Fibroblast of lung (primary cell): ENCODE data around the gene MFN1. TPM values are rescaled to one million over a fixed set of nuclear protein-coding genes. Genes with fewer than 3 reads are reported as not detected.
A peak's percentile ranks its signal among the peaks of the same experiment; 100 is the strongest.

Source experiments
- DNase-seq, 2 donors: peaks; one replicate each; pipeline versions ENCODE4 v3.0.0 to v3.0.0-alpha.2; 2010; ENCODE audit warnings: low read depth in 2 of 2
- H2AFZ ChIP-seq: 2 replicates; pipeline ENCODE4 v1.5.1; 2012; ENCODE audit warnings: low read length, control low read depth, inconsistent platforms
- H3K27ac ChIP-seq: 2 replicates; pipeline ENCODE4 v1.5.1; 2011; ENCODE audit warnings: low read length, control low read depth; ENCODE audit not compliant: insufficient read depth
- H3K27me3 ChIP-seq: 2 replicates; pipeline ENCODE4 v1.5.1; 2011; ENCODE audit warnings: mild to moderate bottlenecking, low read length; ENCODE audit not compliant: control insufficient read depth, insufficient read depth
- H3K36me3 ChIP-seq: 2 replicates; pipeline ENCODE4 v1.5.1; 2011; ENCODE audit warnings: low read length; ENCODE audit not compliant: control insufficient read depth, insufficient read depth
- H3K4me1 ChIP-seq: 2 replicates; pipeline ENCODE4 v1.5.1; 2011; ENCODE audit warnings: low read length; ENCODE audit not compliant: control insufficient read depth, insufficient read depth; ENCODE audit errors: extremely low read depth
- H3K4me2 ChIP-seq: 2 replicates; pipeline ENCODE4 v1.5.1; 2011; ENCODE audit warnings: low read length, control low read depth; ENCODE audit not compliant: insufficient read depth; ENCODE audit errors: extremely low read depth
- H3K4me3 ChIP-seq, 4 experiments: fragments of 200-600 bp in 1 of 4; sonication (generic) in 1 of 4; replicated peaks in 1 of 4; 2 replicates each; pipeline ENCODE4 v1.5.1; 2011 to 2016; ENCODE audit warnings: low read length in 4 of 4, low read depth in 3 of 4, mild to moderate bottlenecking in 3 of 4, control low read depth in 2 of 4, inconsistent platforms in 1 of 4, mixed read lengths in 1 of 4; ENCODE audit not compliant: insufficient read depth in 1 of 4; ENCODE audit errors: control extremely low read depth in 1 of 4
- H3K79me2 ChIP-seq: 2 replicates; pipeline ENCODE4 v1.5.1; 2012; ENCODE audit warnings: mild to moderate bottlenecking, low read length, inconsistent platforms; ENCODE audit not compliant: control insufficient read depth, insufficient read depth
- H3K9ac ChIP-seq: 2 replicates; pipeline ENCODE4 v1.5.1; 2011; ENCODE audit warnings: mild to moderate bottlenecking, low read length, control low read depth; ENCODE audit not compliant: insufficient read depth
- H3K9me3 ChIP-seq: 2 replicates; pipeline ENCODE4 v1.5.1; 2012; ENCODE audit warnings: low read depth, low read length; ENCODE audit not compliant: control insufficient read depth, insufficient read depth
- H4K20me1 ChIP-seq: 2 replicates; pipeline ENCODE4 v1.5.1; 2011; ENCODE audit warnings: low read length; ENCODE audit not compliant: control insufficient read depth, insufficient read depth; ENCODE audit errors: extremely low read depth
- CTCF ChIP-seq, 2 donors: IDR thresholded peaks in 1 of 2; conservative IDR thresholded peaks in 1 of 2; 1 replicate in 1 of 2; 2 replicates in 1 of 2; pipeline ENCODE4 v1.5.1; 2011 to 2012; ENCODE audit warnings: low read length in 2 of 2, control low read depth in 1 of 2, inconsistent platforms in 1 of 2, low read depth in 1 of 2, mild to moderate bottlenecking in 1 of 2
- EZH2 ChIP-seq: IDR thresholded peaks from 2 replicates; pipeline ENCODE4 v1.5.1; 2012; ENCODE audit warnings: low read length, control low read depth, mild to moderate bottlenecking; ENCODE audit errors: missing control alignments
- polyA plus RNA-seq, 2 donors: library from polyadenylated mRNA; depleted of rRNA in 1 of 2; stranded (reverse) in 1 of 2; unstranded in 1 of 2; fragments of >200 nt; gene quantifications; 2 replicates each; pipeline ENCODE4 v1.2.1, GENCODE V29; 2011 to 2012; ENCODE audit warnings: missing spikeins in 1 of 2
- total RNA-seq: library from RNA; depleted of rRNA; stranded (reverse); fragments of >200 nt; gene quantifications from 2 replicates; pipeline ENCODE4 v1.2.1, GENCODE V29; 2014

MFN1 gene
- total and polyA plus RNA-seq, 2 donors (not counting 1 experiment from before 2014, with no cell fraction given), result 48.1 to 52.8 TPM

GRCh38 chr3:179416681-179417080, 69.2 kb downstream of the MFN1 start:
- Histone ChIP-seq H3K4me3 (no peak overlapping the region), H4K20me1 (no peaks in the 10 kb centered on the region), H3K27me3 (no peaks in the 10 kb centered on the region), H3K9ac (no peak overlapping the region), H3K9me3 (no peaks in the 10 kb centered on the region), H3K36me3 (peaks cover 9% of the 10 kb centered on the region), H3K27ac (no peak overlapping the region), H2AFZ (no peak overlapping the region), H3K4me2 (no peak overlapping the region), H3K4me1 (no peaks in the 10 kb centered on the region), H3K79me2 (no peaks in the 10 kb centered on the region)
- TF ChIP-seq CTCF (conservative IDR thresholded peaks at IDR 0.05 in 1 of 2, IDR thresholded peaks at IDR 0.05 in 1 of 2; ENCODE audit: low read depth in 1 of 2, low read length in 2 of 2) (no peak), EZH2 (no peak)
- peak in 1 of 2 donors; percentile 50 for DNase-seq

DNA sequence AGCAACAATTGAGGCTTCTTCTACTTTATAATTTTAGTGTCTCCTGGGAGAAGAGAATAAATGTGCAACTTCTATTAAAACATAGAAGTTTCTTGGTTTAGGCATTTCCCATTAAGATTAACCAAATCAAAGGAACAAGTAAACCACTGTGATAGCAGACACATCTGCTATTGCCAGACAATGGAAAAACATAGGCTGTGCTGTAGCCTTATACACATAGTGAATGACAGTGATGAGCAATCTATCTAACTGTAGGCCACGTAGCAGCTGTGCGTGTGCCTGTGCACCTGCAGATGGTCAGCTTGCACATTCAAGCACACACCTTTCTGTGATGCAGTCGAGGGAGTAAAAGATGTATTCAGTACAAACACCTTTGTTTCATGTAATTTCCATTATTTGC, 71.1 kb downstream of the MFN1 start:
- H4K20me1 ChIP-seq, result no peaks in the 10 kb centered on the region

GRCh38 chr3:179421500-179421899, 74.0 kb downstream of the MFN1 start:
- Histone ChIP-seq H3K9me3 (no peaks in the 10 kb centered on the region), H3K79me2 (no peaks in the 10 kb centered on the region), H3K36me3 (peaks cover 6% of the 10 kb centered on the region), H3K27me3 (no peaks in the 10 kb centered on the region), H4K20me1 (no peaks in the 10 kb centered on the region), H3K4me3 (no peak overlapping the region), H3K4me2 (no peak overlapping the region), H3K27ac (no peak overlapping the region), H3K4me1 (no peaks in the 10 kb centered on the region), H3K9ac (no peak overlapping the region), H2AFZ (no peak overlapping the region)
- TF ChIP-seq EZH2 (no peak), CTCF (conservative IDR thresholded peaks at IDR 0.05 in 1 of 2, IDR thresholded peaks at IDR 0.05 in 1 of 2; ENCODE audit: low read depth in 1 of 2, low read length in 2 of 2) (peak; percentile 62 to 70)
- DNase-seq, result peak; percentile 22 to 72

More for the DNA sequence above, 71.1 kb downstream of the MFN1 start:
- Histone ChIP-seq H3K4me1 (no peaks in the 10 kb centered on the region), H3K36me3 (peaks cover 8% of the 10 kb centered on the region), H3K9ac (no peak overlapping the region), H3K4me2 (no peak overlapping the region), H3K4me3 (no peak overlapping the region), H2AFZ (no peak overlapping the region), H3K27ac (no peak overlapping the region), H3K79me2 (no peaks in the 10 kb centered on the region), H3K27me3 (no peaks in the 10 kb centered on the region), H3K9me3 (no peaks in the 10 kb centered on the region)
- TF ChIP-seq CTCF (conservative IDR thresholded peaks at IDR 0.05 in 1 of 2, IDR thresholded peaks at IDR 0.05 in 1 of 2; ENCODE audit: low read depth in 1 of 2, low read length in 2 of 2) (no peak), EZH2 (no peak)
- no peak for DNase-seq
